ENCODE data around the gene SETBP1.

GRCh38 chr18:44695503-44695902 is 14.8 kb downstream of the SETBP1 start:
- TF ChIP-seq POLR2A (IDR thresholded peaks at IDR 0.05) (no peak), CTCF (IDR thresholded peaks at IDR 0.05) (no peak)

All from lower leg skin (tissue), 3 donors.